NK-92 treated with Interleukin-12 subunit alpha and Interleukin-12 subunit beta, amount 100 ng/mL, for 24 hours (cell line): Measurements from ENCODE around the gene MYO18A.
A peak's percentile ranks its signal among the peaks of the same experiment; 100 is the strongest.
"Not testable (repeated sequence)": the region's sequence is repeated elsewhere in the genome, so short reads cannot be mapped to it uniquely, and the experiment has no call there.

Source experiments
- DNase-seq: peaks from one replicate; lab custom pipeline; 2025; lab: John Stamatoyannopoulos, UW

The MYO18A gene

GRCh38 chr17:29180034-29180787, at the start of gene MYO18A:
TSS of gene MYO18A (minus strand) at chr17:29180398. CDS start at chr17:29166940, 13,458 bp downstream.
- DNase-seq = peak; percentile 67

DNA sequence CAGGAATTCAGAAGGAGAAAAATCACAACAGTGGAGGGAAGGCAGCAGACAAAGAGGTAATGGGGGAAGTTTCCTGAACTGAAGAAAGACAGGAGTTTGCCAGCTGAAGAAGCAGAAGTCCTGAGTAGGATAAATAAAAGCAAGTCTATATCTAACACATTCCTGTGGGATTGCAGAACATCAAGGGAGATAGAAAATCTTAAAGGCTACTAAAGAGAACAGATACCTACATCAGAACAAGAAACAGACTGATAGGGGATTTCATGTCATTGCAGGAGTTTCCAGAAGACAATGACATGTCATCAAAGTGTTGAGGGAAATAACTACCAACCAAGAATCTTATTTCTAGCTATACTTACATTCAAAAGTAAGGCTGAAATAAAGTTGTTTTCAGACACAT, 45.2 kb upstream of the MYO18A start:
- no peak for DNase-seq

- DNase-seq = not testable (repeated sequence)
Observed at GRCh38 chr17:29221338-29221737, 41.1 kb upstream of the MYO18A start.

- DNase-seq = peak; percentile 36
Observed at GRCh38 chr17:29219378-29220047, 39.3 kb upstream of the MYO18A start.

DNA sequence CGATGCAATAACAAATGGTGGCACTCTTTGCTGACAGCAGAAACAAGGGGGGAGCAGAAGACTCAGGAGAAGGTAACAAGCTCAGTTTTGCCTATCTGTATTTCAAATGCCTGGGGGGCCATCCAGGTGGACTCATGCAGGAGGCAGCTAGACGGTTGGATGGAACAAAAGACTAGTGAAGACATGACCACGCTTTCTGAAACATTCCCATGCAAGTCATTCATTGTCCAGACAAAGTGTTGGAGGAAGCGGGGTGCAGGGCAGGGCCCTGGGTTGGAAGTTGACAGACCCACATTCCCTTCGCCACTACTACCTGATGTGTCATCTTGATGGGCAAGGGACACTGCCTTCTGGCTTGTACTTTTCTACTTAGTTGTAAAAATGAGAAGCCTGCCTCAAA, 36.7 kb upstream of the MYO18A start:
- DNase-seq = no peak

- no peak for DNase-seq
Observed at GRCh38 chr17:29216181-29216580, 36.0 kb upstream of the MYO18A start.

GRCh38 chr17:29215717-29216116, 35.5 kb upstream of the MYO18A start:
- peak; percentile 24 for DNase-seq

GRCh38 chr17:29215174-29215573, 35.0 kb upstream of the MYO18A start:
- no peak for DNase-seq

- no peak for DNase-seq
Observed at GRCh38 chr17:29214215-29215146, 34.3 kb upstream of the MYO18A start.

DNA sequence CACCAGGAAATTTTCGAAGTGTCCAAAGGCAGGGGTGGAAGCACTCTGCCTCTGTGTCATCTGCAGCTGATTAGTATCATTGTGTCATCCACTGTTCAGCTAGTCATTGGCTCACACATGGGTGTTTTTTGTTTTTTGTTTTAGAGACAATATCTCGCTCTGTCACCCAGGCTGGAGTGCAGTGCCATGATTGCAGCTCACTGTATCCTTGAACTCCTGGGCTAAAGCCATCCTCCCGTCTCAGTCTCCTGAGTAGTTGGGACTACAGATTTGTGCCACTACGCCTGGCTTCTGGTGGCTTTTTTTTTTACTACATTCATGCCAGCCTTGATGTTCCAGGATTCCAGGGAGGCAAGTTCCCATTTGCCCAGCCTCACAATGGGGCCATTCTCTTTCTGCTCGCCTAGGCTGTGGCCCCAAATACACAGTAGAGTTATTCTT, 32.5 kb upstream of the MYO18A start:
- DNase-seq = no peak

DNA sequence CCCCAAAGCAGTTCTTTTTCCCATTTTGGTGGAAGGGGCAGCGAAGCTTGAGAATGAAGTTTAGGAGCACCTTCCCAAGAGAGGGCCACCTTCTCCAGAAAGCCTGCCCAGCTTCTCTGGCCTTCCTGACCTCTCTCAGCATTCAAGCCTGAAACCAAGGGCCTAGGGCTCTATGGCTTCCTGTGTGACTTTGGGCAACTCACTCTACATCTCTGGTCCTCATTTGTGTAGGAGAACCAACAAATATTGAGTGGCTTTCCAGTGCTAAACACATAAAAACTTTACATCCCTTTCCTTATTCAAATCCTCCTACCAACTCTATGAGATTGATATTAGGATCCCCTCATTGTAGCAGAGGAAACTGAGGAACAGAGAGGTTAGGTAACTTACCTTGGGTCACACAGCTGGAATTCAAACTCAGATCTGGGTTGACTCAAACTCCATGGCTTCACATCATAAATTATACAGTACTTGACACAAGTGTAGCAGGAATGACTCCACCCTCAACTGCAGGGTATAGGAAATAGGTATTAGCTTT, 32.0 kb upstream of the MYO18A start:
- DNase-seq = no peak

DNA sequence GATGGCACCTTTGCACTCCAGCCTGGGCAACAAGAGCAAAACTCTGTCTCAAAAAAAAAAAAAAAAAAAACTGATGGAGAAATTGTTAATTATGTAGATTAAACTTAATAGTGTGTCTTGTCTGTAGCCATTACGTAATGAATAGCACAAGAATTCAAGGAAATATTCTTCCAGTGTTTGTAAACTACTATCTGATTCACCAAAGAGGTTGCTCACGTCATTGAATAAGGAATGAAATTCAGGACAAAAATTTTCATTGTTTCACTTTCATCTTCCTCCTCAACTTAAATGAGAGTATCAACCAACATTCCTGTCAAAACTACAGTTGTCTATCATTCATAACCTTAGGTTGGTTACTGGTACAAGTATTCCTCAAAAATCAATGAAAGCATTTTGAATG, 30.7 kb upstream of the MYO18A start:
- no peak for DNase-seq

DNA sequence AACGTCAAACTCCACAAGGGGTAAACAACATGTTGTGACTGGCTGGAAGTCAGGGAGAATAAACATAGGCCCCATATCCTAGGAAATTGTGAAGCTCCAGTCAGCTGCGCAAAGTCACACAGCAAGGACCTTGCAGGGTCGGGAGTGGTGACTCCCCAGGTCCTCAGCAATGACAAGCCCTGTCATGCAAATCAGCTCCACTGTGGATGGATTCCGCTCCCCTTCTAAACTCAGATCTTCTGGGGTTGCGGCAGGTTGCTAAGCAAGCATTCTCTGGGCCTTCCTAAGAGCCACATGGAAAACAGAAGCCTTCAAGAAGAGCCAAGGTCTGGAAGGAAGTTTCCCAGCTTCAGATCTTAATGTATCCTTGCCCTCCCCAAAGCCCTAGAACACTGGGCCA, 28.9 kb upstream of the MYO18A start:
- DNase-seq = no peak

- DNase-seq = no peak
Observed at GRCh38 chr17:29207975-29208374, 27.8 kb upstream of the MYO18A start.

- DNase-seq = no peak
Observed at GRCh38 chr17:29205047-29205446, 24.8 kb upstream of the MYO18A start.

DNA sequence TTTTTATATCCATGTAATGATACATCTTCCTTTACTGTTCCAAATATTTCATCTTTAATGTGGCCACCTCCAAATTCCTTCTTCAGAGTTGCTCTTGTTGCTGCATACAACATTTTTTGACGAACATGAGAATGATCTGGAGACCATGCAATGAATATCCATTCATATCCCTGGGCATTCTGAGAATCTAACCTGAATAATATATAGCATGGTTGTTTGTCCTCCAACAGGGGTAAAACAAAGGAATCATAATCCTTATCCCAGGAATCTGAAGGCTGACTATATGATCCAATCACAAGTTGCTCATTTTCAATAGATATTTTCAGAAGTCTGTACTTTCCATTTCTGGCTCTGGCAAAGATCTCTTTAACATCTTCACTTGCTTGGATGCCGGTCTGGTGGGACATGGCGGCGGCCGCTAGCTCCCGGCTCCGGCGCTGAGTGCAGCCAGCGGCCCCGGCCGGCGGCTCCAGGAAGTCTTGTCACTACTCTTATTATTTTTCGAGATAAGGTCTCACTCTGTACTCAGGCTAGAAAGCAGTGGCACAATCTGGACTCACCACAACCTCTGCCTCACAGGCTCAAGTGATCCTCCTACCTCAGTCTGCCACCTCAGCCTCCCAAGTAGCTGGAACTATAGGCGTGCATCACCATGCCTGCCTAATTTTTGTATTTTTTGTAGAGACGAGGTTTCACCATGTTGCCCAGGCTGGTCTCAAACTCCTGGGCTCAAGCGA, 24.0 kb upstream of the MYO18A start:
- DNase-seq = not testable (repeated sequence)

DNA sequence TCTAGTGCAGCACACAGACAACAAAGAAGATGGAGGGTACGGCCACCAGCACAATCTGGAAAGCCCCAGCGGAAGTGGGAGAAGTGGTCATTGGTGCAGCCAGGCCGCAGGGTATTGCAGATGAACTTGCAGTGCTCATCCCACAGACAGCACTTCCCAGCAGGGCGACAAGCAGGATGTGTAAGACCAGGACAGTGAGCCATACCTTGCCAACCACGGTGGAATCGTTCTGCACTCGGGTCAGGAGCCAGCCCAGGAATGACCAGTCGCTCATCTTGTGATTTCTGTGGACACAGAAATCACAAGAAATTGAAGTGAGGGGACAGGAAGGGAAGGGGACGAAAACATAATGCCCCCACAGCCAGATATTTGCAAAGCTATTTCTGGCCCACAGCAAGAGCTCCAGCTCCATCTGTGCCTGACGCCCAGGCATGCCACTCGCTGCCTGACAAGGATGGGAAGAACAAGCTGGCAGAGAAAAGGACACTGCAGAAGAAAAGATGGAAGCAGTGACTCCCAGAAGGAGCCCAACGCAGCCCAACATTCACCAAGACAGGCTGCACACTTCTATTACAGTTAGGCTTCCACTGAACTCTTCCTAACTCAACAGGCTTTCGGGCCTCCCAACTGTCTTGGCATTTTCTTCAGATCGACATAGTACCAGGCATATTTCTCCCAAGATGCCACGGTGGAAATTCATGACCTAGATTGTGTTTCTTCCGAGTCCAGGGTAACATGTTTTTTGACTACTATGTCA, 17.5 kb upstream of the MYO18A start:
- DNase-seq = no peak

GRCh38 chr17:29196769-29197515, 16.7 kb upstream of the MYO18A start:
- DNase-seq = no peak

DNA sequence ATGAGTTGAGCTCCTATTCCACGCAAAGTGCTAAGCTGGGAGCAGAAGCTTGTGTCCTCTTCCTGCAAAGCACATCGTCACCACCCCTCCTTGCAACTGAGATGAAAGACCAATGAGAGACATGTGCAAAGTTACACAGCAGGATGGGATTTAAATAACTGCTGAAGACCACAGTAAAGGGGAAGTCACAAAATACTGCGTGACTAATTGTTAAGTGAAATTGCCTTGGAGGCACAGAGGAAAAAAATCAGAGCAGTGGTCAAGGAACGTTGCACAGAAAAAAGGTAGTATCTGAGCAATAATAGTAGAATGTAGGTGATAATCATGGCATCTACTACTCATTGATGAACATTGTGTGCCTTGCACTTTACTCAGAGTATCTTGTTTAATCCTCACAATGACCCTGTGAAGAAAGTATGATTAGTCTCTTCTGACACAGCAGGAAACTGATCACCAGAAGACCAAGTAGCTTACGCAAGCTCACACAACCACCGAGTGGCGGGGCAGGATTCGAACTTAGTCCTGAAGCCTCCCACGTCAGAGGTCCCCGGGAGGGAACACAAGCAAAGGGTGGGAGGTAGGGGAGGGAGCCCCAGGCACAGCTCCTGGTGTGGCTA, 15.4 kb upstream of the MYO18A start:
- peak; percentile 29 for DNase-seq

- DNase-seq = no peak
Observed at GRCh38 chr17:29194669-29195068, 14.5 kb upstream of the MYO18A start.
